ENCODE results near the gene CDK2AP2.

DNA sequence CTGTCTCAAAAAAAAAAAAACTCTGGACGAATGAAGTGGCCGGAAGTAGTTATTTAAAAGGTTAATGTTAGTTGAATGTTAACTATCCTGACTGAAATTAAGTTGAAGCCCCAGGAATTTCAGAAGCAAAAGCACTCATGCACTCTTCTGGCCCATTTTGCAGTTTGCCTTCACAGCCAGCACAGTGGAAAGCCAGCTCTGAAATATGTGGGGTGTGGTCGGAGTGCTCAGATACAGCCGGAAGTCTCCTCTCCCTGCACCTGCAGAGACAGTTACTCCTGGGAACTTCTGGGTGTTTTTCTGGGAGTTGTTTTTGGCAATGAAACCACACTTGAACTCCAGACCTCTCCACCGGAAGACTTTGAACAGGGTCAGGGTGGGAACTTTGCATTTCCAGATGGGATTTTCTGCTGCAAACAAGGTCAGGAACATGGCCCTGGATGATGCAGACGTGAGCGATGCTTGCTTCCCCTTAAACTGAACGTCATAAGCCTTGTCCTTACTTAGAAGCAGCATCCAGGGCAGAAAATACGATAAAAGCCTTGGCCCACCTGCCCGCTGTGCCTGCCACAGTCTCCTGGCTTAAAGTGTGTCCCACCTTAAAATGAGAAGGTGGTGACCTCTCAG lies 36.8 kb upstream of the CDK2AP2 start:
- TF ChIP-seq, protein P1, sequence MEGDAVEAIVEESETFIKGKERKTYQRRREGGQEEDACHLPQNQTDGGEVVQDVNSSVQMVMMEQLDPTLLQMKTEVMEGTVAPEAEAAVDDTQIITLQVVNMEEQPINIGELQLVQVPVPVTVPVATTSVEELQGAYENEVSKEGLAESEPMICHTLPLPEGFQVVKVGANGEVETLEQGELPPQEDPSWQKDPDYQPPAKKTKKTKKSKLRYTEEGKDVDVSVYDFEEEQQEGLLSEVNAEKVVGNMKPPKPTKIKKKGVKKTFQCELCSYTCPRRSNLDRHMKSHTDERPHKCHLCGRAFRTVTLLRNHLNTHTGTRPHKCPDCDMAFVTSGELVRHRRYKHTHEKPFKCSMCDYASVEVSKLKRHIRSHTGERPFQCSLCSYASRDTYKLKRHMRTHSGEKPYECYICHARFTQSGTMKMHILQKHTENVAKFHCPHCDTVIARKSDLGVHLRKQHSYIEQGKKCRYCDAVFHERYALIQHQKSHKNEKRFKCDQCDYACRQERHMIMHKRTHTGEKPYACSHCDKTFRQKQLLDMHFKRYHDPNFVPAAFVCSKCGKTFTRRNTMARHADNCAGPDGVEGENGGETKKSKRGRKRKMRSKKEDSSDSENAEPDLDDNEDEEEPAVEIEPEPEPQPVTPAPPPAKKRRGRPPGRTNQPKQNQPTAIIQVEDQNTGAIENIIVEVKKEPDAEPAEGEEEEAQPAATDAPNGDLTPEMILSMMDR (IDR thresholded peaks at IDR 0.05) = no peak
- TF ChIP-seq POLR2AphosphoS5 (IDR thresholded peaks at IDR 0.05; ENCODE audit: low read depth, low read length) (no peak), RAD21 (IDR thresholded peaks at IDR 0.05; ENCODE audit: low read length) (no peak), GABPA (IDR thresholded peaks at IDR 0.05; ENCODE audit: low read depth) (no peak), IRF3 (IDR thresholded peaks at IDR 0.05; ENCODE audit: low read depth, low read length) (no peak), RFX5 (IDR thresholded peaks at IDR 0.05; ENCODE audit: low read length) (no peak), YY1 (IDR thresholded peaks at IDR 0.05; ENCODE audit: low read depth) (no peak), SMC3 (IDR thresholded peaks at IDR 0.05; ENCODE audit: low read depth, low read length) (no peak), PBX3 (IDR thresholded peaks at IDR 0.05) (no peak), NRF1 (IDR thresholded peaks at IDR 0.05; ENCODE audit: low read depth, low read length) (no peak), MXI1 (IDR thresholded peaks at IDR 0.05; ENCODE audit: low read depth, low read length) (no peak)
